Muscle layer of colon (tissue), 2 donors: ENCODE results near the gene TPK1.
"Not testable (repeated sequence)": the region's sequence is repeated elsewhere in the genome, so short reads cannot be mapped to it uniquely, and the experiment has no call there.

Source experiments
- H3K27ac ChIP-seq: one replicate; pipeline ENCODE4 v1.7.0; 2013; ENCODE audit warnings: low read depth, mild to moderate bottlenecking, low read length, moderate library complexity
- H3K27me3 ChIP-seq, 2 donors: one replicate each; pipeline ENCODE4 v1.7.0; 2013; ENCODE audit warnings: low read length in 2 of 2, mild to moderate bottlenecking in 2 of 2; ENCODE audit not compliant: insufficient read depth in 2 of 2, control insufficient read depth in 1 of 2
- H3K36me3 ChIP-seq: one replicate; pipeline ENCODE4 v1.7.0; 2013; ENCODE audit warnings: mild to moderate bottlenecking, low read length; ENCODE audit not compliant: insufficient read depth
- H3K4me1 ChIP-seq: one replicate; pipeline ENCODE4 v1.7.0; 2013; ENCODE audit warnings: mild to moderate bottlenecking, low read length; ENCODE audit not compliant: insufficient read depth
- H3K4me3 ChIP-seq, 2 donors: one replicate each; pipeline ENCODE4 v1.7.0; 2013; ENCODE audit warnings: low read length in 2 of 2, low read depth in 1 of 2, mild to moderate bottlenecking in 1 of 2, moderate library complexity in 1 of 2
- H3K9ac ChIP-seq: one replicate; pipeline ENCODE4 v1.7.0; 2013; ENCODE audit warnings: low read length
- H3K9me3 ChIP-seq: one replicate; pipeline ENCODE4 v1.7.0; 2013; ENCODE audit warnings: mild to moderate bottlenecking, low read length
- donor health status: abdominal sarcoma.
- donor health status: Adenocarcinoma of cecum.

The TPK1 gene

DNA sequence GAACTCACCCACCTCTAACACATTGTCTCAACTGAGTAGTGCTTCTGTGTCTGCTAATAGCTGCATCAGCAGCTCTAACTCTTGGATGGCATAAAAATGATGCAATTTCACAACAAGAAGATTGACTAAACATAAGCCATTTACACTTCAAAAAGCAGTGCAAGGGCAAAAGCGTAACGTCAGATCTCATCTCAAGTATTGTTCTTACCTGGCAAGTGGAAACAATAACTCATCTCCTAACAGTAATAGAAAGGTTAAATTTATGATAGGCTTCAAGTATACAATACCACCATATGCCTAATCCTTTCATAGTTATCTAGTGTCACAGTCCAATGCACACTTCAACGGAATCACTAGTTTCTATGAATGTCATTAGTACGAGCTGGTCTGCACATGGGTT, 14.8 kb downstream of the TPK1 start:
- no peaks in the 10 kb centered on the region for H3K36me3 ChIP-seq
- peaks cover 7% of the 10 kb centered on the region for H3K4me1 ChIP-seq
- H3K27ac ChIP-seq: no peak overlapping the region
- no peaks in the 10 kb centered on the region for H3K27me3 ChIP-seq
- no peak overlapping the region for H3K9ac ChIP-seq
- H3K9me3 ChIP-seq: no peaks in the 10 kb centered on the region
- H3K4me3 ChIP-seq: no peak overlapping the region

DNA sequence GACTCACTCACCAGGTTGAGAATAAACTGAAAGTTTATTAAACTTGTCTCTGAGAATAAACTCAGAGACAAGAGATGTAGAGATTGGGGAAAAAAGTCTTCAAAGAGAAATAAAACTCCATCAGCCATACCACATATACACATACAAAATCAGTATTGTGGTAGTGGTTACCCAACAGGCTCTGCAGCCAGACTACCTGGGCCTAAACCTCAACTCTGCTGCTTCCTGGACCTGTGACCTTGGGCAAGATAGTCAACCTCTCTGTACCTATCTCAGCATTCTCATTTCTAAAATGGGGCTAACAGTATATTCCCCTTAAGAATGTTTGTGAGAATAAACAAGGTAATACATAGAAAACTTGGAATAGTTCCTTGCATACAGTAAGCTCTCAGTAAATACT, 15.3 kb downstream of the TPK1 start:
- H3K27ac ChIP-seq: no peak overlapping the region

DNA sequence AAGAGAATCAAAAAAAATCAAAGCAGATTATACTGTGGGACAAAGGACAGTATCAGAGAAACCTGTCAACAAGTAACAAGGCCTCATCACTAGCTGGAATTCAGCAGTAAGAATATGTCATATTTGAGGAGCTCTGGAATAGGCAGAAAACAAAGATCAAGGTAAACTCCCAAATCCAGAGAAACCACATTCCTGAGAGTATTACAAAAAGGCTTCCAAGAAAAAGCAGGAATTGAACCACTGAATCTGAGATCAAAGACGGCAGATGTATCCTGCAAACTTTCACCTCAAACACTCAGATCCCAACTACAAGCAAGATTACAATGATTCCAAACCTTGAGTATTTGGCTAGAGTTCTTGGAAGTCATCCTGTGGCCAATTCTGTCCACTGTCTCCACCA, 16.3 kb downstream of the TPK1 start:
- Histone ChIP-seq H3K9me3 (no peaks in the 10 kb centered on the region), H3K36me3 (no peaks in the 10 kb centered on the region), H3K9ac (no peak overlapping the region), H3K27me3 (no peaks in the 10 kb centered on the region), H3K4me3 (no peak overlapping the region), H3K4me1 (peaks cover 7% of the 10 kb centered on the region), H3K27ac (no peak overlapping the region)

More for the DNA sequence above, 15.3 kb downstream of the TPK1 start:
- Histone ChIP-seq H3K36me3 (no peaks in the 10 kb centered on the region), H3K27me3 (no peaks in the 10 kb centered on the region), H3K9ac (no peak overlapping the region), H3K4me3 (no peak overlapping the region), H3K9me3 (no peaks in the 10 kb centered on the region), H3K4me1 (peaks cover 7% of the 10 kb centered on the region)

DNA sequence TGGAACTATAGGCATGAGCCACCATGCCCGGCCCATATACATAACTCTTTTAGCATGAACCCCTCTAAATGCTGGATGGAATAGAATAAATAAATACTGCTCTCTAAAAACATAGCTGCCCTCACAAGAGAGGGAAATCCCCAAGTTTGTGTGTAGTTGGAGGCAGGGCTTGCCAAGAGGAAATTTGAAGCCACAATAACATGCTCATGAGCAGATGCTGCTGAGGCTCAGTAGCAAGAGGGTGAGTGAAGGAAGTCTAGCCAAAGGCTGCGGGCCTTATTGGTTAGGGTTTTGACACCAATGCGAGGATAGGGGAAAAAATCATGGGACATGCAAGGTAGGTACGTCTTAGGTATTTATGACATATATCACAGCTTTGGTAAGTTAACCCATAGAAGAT, 17.3 kb downstream of the TPK1 start:
- H3K4me1 ChIP-seq: no peaks in the 10 kb centered on the region

DNA sequence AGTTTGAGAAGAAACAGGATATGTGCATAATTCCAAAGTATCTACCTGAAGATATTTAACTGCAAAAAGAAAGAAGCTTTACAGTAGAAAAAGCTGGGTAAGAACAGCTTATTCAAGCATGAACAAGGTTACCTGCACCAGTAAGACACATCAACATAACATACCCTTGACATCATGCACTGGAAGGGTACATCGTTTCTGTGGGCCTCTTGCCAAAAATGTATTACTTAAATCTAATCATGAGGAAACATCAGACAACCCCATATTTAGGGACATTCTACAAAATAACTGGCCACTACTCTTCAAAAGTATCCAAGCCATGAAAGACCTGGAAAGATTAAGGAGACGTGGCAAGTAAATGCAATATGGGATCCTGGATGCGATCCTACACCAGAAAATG, 18.9 kb downstream of the TPK1 start:
- Histone ChIP-seq H3K4me3 (no peak overlapping the region), H3K27me3 (no peaks in the 10 kb centered on the region), H3K27ac (no peak overlapping the region), H3K36me3 (no peaks in the 10 kb centered on the region), H3K9me3 (no peaks in the 10 kb centered on the region), H3K9ac (no peak overlapping the region), H3K4me1 (peaks cover 7% of the 10 kb centered on the region)

More for the DNA sequence above, 17.3 kb downstream of the TPK1 start:
- Histone ChIP-seq H3K4me3 (no peak overlapping the region), H3K27ac (no peak overlapping the region), H3K9me3 (no peaks in the 10 kb centered on the region), H3K27me3 (no peaks in the 10 kb centered on the region), H3K9ac (no peak overlapping the region), H3K36me3 (no peaks in the 10 kb centered on the region)

DNA sequence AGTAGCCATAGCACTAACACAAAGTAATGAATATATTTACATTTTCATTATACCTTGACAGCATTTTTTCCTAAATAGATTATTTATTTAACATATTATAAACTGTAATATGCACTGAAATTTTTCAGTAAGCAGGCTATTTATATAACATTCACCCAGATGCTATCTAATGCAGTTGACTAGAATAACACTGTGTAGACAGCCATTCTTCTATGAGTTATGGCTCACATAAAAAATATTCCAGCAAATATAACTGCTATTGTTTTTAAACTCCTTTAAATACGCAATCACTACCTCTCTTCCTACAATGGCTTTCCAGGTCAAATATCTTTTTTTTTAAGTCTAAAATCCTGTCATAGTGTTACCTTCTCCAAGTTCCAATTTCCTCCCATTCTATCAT, 21.6 kb downstream of the TPK1 start:
- Histone ChIP-seq H3K27ac (no peak overlapping the region), H3K4me1 (peaks cover 7% of the 10 kb centered on the region), H3K9me3 (no peaks in the 10 kb centered on the region), H3K4me3 (no peak overlapping the region), H3K36me3 (no peaks in the 10 kb centered on the region), H3K9ac (no peak overlapping the region), H3K27me3 (no peaks in the 10 kb centered on the region)

DNA sequence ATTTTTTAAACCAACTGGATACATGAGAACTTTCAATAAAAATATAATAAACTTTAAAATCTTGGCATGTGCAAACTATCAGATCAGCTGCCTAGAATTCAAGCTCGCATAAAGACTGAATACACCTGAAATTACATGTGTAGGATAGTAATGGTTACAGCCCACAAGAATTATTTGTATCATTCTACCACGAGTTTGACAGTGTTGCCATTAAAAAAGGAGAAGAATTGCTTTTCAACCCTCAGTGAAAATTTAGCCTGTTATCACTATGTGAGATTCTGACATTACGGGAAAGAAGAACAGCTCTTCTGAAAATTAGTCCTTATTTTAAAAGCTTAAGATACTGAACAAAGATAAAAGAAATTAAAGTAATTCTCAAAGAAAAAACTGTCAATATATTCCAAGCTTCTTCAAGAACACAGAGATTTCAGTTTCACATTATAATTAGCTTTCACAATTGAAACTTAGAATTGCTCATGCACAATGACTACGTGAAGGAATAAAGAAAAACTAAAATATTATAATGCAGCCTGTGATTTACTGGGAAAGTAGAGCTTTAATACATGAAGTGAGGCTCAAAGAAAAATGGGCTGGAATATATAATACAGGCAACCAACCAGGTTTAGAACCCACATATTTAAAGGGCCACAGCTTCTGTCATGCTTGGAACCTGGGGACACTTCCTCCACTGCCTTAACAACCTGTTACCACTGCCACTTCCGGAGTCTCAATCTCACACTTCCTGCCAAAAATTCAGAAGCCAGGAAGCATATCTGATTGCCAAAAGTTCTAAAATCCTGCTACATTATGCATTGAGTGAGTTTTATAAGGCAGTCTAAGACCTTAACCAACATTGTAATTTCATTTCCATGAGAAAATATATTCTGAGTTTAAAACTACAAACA, 23.2 kb downstream of the TPK1 start:
- no peak overlapping the region for H3K4me3 ChIP-seq
- peaks cover 7% of the 10 kb centered on the region for H3K4me1 ChIP-seq
- no peak overlapping the region for H3K9ac ChIP-seq
- no peaks in the 10 kb centered on the region for H3K27me3 ChIP-seq
- no peaks in the 10 kb centered on the region for H3K9me3 ChIP-seq
- H3K27ac ChIP-seq: no peak overlapping the region
- no peaks in the 10 kb centered on the region for H3K36me3 ChIP-seq

DNA sequence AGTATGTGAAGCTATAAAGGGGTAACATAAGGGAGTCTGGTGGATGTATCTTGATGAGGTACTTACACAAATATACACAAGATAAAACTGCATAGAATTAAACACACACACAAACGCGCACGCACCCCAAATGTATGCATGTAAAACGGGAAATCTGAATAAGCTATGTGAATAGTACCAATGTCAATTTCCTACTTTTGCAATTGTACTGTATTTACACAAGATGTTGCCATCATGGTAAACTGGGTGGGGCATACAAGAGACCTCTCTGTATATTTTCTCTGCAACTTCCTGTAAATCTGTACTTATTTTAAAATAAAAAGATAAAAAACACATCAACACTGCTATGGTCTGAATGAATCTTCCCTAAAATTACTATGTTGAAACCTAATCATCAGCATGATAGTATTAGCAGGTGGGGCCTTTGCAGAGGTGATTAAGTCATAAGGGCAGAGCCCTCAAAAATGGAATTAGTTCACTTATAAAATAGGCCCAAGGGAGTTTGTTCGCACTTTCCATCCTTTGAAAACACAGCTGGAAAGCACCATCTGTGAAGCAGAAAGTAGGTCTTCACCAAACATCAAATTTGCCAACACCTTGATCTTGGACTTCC, 30.1 kb downstream of the TPK1 start:
- H3K9me3 ChIP-seq: no peaks in the 10 kb centered on the region
- H3K27ac ChIP-seq: no peak overlapping the region
- no peak overlapping the region for H3K9ac ChIP-seq
- no peaks in the 10 kb centered on the region for H3K4me1 ChIP-seq
- no peaks in the 10 kb centered on the region for H3K36me3 ChIP-seq
- no peaks in the 10 kb centered on the region for H3K27me3 ChIP-seq
- H3K4me3 ChIP-seq: no peak overlapping the region

DNA sequence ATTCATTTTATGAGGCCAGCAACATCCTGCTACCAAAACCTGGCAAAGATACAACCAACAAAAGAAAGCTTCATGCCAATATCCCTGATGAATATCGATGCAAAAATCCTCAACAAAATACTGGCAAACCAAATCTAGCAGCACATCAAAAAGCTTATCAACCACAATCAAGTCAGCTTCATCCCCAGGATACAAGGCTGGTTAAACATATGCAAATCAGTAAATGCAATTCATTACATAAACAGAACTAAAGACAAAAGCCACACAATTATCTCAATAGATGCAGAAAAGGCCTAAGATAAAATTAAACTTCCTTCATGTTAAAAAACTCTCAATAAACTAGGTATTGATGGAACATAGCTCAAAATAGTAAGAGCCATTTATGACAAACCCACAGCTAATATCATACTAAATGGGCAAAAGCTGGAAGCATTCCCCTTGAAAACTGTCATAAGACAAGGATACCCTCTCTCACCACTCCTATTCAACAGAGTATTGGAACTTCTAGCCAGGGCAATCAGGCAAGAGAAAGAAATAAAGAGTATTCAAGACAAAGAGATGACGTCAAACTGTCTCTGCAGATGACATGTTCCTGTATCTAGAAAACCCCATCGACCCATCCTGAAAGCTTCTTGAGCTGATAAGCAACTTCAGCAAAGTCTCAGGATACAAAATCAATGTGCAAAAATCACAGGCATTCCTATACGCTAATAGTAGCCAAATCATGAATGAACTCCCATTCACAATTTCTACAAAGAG, 35.0 kb downstream of the TPK1 start:
- not testable (repeated sequence) for H3K9ac ChIP-seq, H3K9me3 ChIP-seq, H3K4me3 ChIP-seq, H3K4me1 ChIP-seq, H3K36me3 ChIP-seq, H3K27me3 ChIP-seq, H3K27ac ChIP-seq

DNA sequence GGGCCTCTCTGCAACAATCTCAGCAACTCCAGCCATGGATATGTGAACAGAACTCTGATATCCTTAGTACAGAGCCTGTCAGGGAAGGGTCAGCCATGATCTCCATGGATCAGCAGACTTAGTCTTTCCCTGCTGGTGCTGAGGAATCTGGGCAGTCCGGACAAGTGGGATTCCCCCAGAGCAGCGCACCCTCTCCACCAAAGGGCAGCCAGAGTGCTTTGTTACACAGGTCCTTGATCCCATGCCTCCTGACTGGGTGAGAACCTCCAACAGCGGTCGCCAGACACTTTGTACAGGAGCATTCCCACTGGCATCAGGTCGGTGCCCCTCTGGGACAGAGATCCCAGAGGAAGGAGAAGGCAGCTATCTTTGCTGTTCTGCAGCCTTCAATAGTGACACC, 38.9 kb downstream of the TPK1 start:
- H3K36me3 ChIP-seq: no peaks in the 10 kb centered on the region
- H3K4me3 ChIP-seq: no peak overlapping the region
- H3K9me3 ChIP-seq: no peaks in the 10 kb centered on the region
- H3K9ac ChIP-seq: no peak overlapping the region
- H3K4me1 ChIP-seq: no peaks in the 10 kb centered on the region
- H3K27ac ChIP-seq: no peak overlapping the region
- no peaks in the 10 kb centered on the region for H3K27me3 ChIP-seq

DNA sequence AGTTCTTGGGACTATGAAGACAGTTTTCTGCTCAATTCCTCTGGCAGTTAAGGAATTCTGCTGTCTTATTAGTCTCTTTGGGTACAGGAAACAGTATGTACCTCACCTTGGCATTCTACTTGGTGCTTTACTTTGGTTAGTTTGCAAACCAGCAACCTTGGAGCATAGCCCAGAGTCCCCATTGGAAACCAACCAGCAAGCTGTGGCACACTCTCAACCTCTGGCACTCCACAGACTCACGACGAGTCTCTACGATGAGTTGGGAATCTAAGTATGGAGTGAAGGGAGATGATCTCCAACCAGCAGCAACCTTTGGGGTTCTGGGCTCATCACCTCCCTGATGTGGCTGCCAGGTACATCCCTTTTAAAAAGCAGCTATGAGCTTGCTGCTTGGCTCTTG, 43.8 kb downstream of the TPK1 start:
- Histone ChIP-seq H3K9ac (no peak overlapping the region), H3K9me3 (no peaks in the 10 kb centered on the region), H3K36me3 (no peaks in the 10 kb centered on the region), H3K4me1 (no peaks in the 10 kb centered on the region), H3K27me3 (no peaks in the 10 kb centered on the region), H3K4me3 (no peak overlapping the region), H3K27ac (no peak overlapping the region)
